B cell (primary cell): ENCODE results near the gene FRMD4A.

Experiments used
- EZH2 ChIP-seq: IDR thresholded peaks from 2 replicates; pipeline ENCODE4 v1.6.1; 2012; ENCODE audit warnings: borderline replicate concordance, low read depth, mild to moderate bottlenecking, moderate library complexity, low read length; ENCODE audit not compliant: insufficient read depth, poor library complexity, severe bottlenecking
- TF ChIP-seq, protein P1 (sequence below): fragments of 200-600 bp; IDR thresholded peaks from one replicate; pipeline ENCODE4 v1.8.0; 2022; ENCODE audit warnings: antibody characterized with exemption, mild to moderate bottlenecking

DNA sequence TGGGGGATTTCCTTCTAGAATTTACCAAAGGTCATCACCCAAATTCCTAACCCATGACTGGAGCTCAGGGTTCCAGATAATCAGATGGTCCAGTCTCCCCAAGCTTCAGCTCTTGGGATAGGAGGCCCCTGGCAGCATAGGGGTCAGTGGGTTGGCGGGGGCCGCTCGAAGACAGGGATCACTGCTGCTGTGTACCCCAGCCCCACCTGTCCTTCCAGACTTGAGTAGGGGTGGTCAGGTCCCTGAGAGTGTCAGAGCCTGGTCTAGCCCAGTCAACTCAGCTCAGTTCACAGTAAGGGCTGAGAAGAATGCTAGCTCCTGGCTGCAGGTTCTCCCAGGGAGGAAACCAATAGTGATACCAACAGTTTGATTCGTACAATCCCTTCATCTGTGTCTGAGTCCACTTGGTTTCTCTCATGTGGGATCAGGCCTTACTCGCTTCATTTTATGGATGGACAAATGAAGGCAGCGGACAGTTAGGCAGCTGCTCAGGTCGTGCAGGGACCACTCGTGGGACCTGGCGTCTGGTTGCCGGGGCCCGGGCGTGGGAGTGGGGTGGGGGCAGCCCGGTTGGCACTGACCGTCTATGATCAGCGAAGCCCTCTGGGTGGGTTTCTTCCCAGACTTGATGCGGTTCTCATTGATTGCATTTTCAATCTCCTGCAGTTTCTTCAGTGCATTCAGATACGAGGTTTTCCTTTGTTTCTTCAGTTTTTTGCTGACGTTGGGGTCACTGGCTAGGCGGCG is 665.0 kb downstream of the FRMD4A start:
- TF ChIP-seq, protein P1, sequence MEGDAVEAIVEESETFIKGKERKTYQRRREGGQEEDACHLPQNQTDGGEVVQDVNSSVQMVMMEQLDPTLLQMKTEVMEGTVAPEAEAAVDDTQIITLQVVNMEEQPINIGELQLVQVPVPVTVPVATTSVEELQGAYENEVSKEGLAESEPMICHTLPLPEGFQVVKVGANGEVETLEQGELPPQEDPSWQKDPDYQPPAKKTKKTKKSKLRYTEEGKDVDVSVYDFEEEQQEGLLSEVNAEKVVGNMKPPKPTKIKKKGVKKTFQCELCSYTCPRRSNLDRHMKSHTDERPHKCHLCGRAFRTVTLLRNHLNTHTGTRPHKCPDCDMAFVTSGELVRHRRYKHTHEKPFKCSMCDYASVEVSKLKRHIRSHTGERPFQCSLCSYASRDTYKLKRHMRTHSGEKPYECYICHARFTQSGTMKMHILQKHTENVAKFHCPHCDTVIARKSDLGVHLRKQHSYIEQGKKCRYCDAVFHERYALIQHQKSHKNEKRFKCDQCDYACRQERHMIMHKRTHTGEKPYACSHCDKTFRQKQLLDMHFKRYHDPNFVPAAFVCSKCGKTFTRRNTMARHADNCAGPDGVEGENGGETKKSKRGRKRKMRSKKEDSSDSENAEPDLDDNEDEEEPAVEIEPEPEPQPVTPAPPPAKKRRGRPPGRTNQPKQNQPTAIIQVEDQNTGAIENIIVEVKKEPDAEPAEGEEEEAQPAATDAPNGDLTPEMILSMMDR = no peak
- TF ChIP-seq EZH2 = no peak
